Measurements from ENCODE around the gene KIAA1328. TPM values are rescaled to one million over a fixed set of nuclear protein-coding genes. Genes with fewer than 3 reads are reported as not detected.

Gene KIAA1328
- total and polyA plus RNA-seq, 9 of the 15 experiments (the other 6 are each of a cell fraction or from before 2014, with no cell fraction given): 4.0 to 8.6 (median 7.4) TPM

DNA sequence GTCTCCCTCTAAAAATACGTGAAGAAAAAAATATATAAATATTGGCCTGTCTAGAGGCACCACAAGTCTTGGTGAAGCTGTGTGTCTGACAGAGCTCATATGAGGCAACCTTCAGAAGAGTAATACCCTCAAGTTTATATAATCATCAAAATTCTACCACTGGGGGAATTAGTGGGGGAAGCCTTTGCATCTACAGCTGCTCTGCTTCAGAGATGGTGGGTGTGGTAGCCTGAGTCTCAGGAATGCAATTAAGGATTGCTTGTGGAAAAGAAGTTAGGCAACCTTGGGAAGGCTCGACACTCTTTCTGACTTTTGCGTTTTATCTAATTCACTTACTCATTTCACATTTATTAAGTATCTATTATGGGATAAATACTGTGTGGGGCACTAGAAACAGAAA, 17.5 kb upstream of the KIAA1328 start:
- Histone ChIP-seq H3K9me3 (replicated peaks; ENCODE audit: control insufficient read depth, insufficient read depth, low read depth, low read length) (no peaks in the 10 kb centered on the region), H3K9me1 (ENCODE audit: control insufficient read depth, insufficient read depth, low read length) (peaks cover 5% of the 10 kb centered on the region), H2AFZ (ENCODE audit: low read depth, low read length) (no peak overlapping the region), H3K79me2 (ENCODE audit: control insufficient read depth, insufficient read depth, low read length) (peaks cover 19% of the 10 kb centered on the region), H3K4me2 (ENCODE audit: insufficient read depth, low read length) (no peak overlapping the region), H3K27ac (ENCODE audit: extremely low read depth, low read depth, low read length) (no peak overlapping the region), H3K4me3 (no peak overlapping the region), H4K20me1 (replicated peaks; ENCODE audit: control insufficient read depth, insufficient read depth, low read length) (no peaks in the 10 kb centered on the region), H3K27me3 (ENCODE audit: control insufficient read depth in 2 of 2, insufficient read depth in 2 of 2, low read length in 2 of 2) (no peaks in the 10 kb centered on the region), H3K36me3 (ENCODE audit: control insufficient read depth, insufficient read depth, low read length) (peaks cover 81% of the 10 kb centered on the region), H3K9ac (ENCODE audit: insufficient read depth in 1 of 2, low read depth in 2 of 2, low read length in 2 of 2) (no peak overlapping the region), H3K4me1 (replicated peaks in 1 of 2; ENCODE audit: control insufficient read depth in 2 of 2, insufficient read depth in 2 of 2, low read length in 2 of 2) (peaks cover 0 to 31% of the 10 kb centered on the region in 2 experiments; a peak in 2 of 5 replicates)
- peak in 2 of 4 experiments; percentile 41 to 49 for DNase-seq (ENCODE audit: extremely low read depth in 1 of 4, low spot score in 3 of 4)
- ATAC-seq: no peak
- in situ Hi-C loops (cut with MboI): no loop called here
- TF ChIP-seq ARID1B (IDR thresholded peaks at IDR 0.05): no peak
- TF ChIP-seq, protein P1, sequence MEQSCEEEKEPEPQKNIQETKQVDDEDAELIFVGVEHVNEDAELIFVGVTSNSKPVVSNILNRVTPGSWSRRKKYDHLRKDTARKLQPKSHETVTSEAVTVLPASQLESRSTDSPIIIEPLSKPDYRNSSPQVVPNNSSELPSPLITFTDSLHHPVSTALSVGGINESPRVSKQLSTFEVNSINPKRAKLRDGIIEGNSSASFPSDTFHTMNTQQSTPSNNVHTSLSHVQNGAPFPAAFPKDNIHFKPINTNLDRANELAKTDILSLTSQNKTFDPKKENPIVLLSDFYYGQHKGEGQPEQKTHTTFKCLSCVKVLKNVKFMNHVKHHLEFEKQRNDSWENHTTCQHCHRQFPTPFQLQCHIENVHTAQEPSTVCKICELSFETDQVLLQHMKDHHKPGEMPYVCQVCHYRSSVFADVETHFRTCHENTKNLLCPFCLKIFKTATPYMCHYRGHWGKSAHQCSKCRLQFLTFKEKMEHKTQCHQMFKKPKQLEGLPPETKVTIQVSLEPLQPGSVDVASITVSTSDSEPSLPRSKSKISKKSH (CRISPR knock-in tag; IDR thresholded peaks at IDR 0.05): no peak
- TF ChIP-seq, protein P2, sequence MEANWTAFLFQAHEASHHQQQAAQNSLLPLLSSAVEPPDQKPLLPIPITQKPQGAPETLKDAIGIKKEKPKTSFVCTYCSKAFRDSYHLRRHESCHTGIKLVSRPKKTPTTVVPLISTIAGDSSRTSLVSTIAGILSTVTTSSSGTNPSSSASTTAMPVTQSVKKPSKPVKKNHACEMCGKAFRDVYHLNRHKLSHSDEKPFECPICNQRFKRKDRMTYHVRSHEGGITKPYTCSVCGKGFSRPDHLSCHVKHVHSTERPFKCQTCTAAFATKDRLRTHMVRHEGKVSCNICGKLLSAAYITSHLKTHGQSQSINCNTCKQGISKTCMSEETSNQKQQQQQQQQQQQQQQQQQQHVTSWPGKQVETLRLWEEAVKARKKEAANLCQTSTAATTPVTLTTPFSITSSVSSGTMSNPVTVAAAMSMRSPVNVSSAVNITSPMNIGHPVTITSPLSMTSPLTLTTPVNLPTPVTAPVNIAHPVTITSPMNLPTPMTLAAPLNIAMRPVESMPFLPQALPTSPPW (CRISPR knock-in tag; IDR thresholded peaks at IDR 0.05): no peak
- TF ChIP-seq DDX20 (tag; IDR thresholded peaks at IDR 0.05; ENCODE audit: low read depth): no peak
- no peak for TF ChIP-seq ELF4 (CRISPR knock-in tag; IDR thresholded peaks at IDR 0.05)
- no peak for TF ChIP-seq HCFC1 (IDR thresholded peaks at IDR 0.05; ENCODE audit: low read depth, low read length)
- TF ChIP-seq ETV5 (CRISPR knock-in tag; IDR thresholded peaks at IDR 0.05; ENCODE audit: low read depth): no peak
- TF ChIP-seq ZNF41 (CRISPR knock-in tag; conservative IDR thresholded peaks at IDR 0.05): no peak
- no peak for TF ChIP-seq TAF9B (IDR thresholded peaks at IDR 0.05; ENCODE audit: partially characterized antibody)
- no peak for TF ChIP-seq EP400 (IDR thresholded peaks at IDR 0.05)
- TF ChIP-seq KLF1 (tag; IDR thresholded peaks at IDR 0.05): no peak
- TF ChIP-seq ZNF696 (CRISPR knock-in tag; conservative IDR thresholded peaks at IDR 0.05): no peak
- no peak for TF ChIP-seq YBX1 (IDR thresholded peaks at IDR 0.05)
- TF ChIP-seq ZNF232 (CRISPR knock-in tag; IDR thresholded peaks at IDR 0.05): no peak
- TF ChIP-seq SNIP1 (IDR thresholded peaks at IDR 0.05; ENCODE audit: low read depth): no peak
- no peak for TF ChIP-seq TFE3 (CRISPR knock-in tag; IDR thresholded peaks at IDR 0.05)
- FAIRE-seq: no peak
- WGBS (ENCODE audit: insufficient coverage, low coverage, missing lambda C conversion rate): 81% methylated on average over 3 of the region's 3 CpGs
- BruUV-seq (replicated peaks): no TSS peak
- ChIA-PET POLR2A (interaction anchor here (0.6 to 1.1 kb wide), 2 partner anchors 11 to 14 kb away, joined by 3 to 6 read pairs; no protein-coding TSS in a partner anchor), CTCF (ENCODE audit: low intra/inter-chr PET ratio) (no interaction called here)
- intact Hi-C loops (cut with micrococcal nuclease): no loop called here

Data from K562 (cell line).